Loucy (cell line): ENCODE data around the gene SLC7A9.

Experiments
- H2AFZ ChIP-seq: fragments of 200-600 bp; sonication (generic); 2 replicates; pipeline ENCODE4 v1.6.0; 2016; ENCODE audit warnings: antibody characterized with exemption, mild to moderate bottlenecking, low read length, moderate library complexity
- H3F3A ChIP-seq: fragments of 200-600 bp; 2 replicates; pipeline ENCODE4 v1.6.0; 2016; ENCODE audit warnings: antibody characterized with exemption, low read depth, mild to moderate bottlenecking
- H3K27me3 ChIP-seq: fragments of 200-600 bp; sonication (generic); 2 replicates; pipeline ENCODE4 v1.6.1; 2014; ENCODE audit warnings: low read length, mild to moderate bottlenecking; ENCODE audit not compliant: insufficient read depth, poor library complexity, severe bottlenecking
- H3K36me3 ChIP-seq: fragments of 200-600 bp; sonication (generic); 2 replicates; pipeline ENCODE4 v1.6.1; 2016; ENCODE audit warnings: low read length; ENCODE audit not compliant: insufficient read depth
- H3K4me1 ChIP-seq: fragments of 200-600 bp; sonication (generic); 2 replicates; pipeline ENCODE4 v1.5.1; 2014; ENCODE audit warnings: low read length, mild to moderate bottlenecking; ENCODE audit not compliant: insufficient read depth, poor library complexity, severe bottlenecking
- H3K4me2 ChIP-seq: fragments of 200-600 bp; sonication (generic); 2 replicates; pipeline ENCODE4 v1.6.0; 2014; ENCODE audit warnings: antibody characterized with exemption, low read length, low read depth, mild to moderate bottlenecking; ENCODE audit not compliant: poor library complexity, severe bottlenecking
- H3K4me3 ChIP-seq: fragments of 200-600 bp; sonication (generic); 2 replicates; pipeline ENCODE4 v1.5.1; 2014; ENCODE audit warnings: low read length, mild to moderate bottlenecking, mixed read lengths; ENCODE audit not compliant: poor library complexity, severe bottlenecking
- H3K79me2 ChIP-seq: fragments of 200-600 bp; sonication (generic); 2 replicates; pipeline ENCODE4 v1.6.1; 2014; ENCODE audit warnings: low read length; ENCODE audit not compliant: insufficient read depth
- H3K9ac ChIP-seq: fragments of 200-600 bp; sonication (generic); 2 replicates; pipeline ENCODE4 v1.6.0; 2014; ENCODE audit warnings: mild to moderate bottlenecking, low read depth, low read length, moderate library complexity; ENCODE audit not compliant: poor library complexity, severe bottlenecking
- H3K9me2 ChIP-seq: fragments of 200-600 bp; sonication (generic); replicated peaks from 2 replicates; pipeline ENCODE4 v1.6.1; 2016; ENCODE audit warnings: low read depth, low read length, mixed read lengths
- H3K9me3 ChIP-seq: fragments of 200-600 bp; sonication (generic); 2 replicates; pipeline ENCODE4 v1.6.1; 2014; ENCODE audit warnings: mild to moderate bottlenecking, antibody characterized with exemption, low read length, low read depth; ENCODE audit not compliant: insufficient read depth
- H4K20me1 ChIP-seq: fragments of 200-600 bp; sonication (generic); 2 replicates; pipeline ENCODE4 v1.6.0; 2014; ENCODE audit warnings: antibody characterized with exemption, low read length, mild to moderate bottlenecking; ENCODE audit not compliant: insufficient read depth, poor library complexity, severe bottlenecking
- CTCF ChIP-seq: fragments of 200-600 bp; sonication (generic); conservative IDR thresholded peaks from 2 replicates; pipeline ENCODE4 v1.5.1; 2014; ENCODE audit warnings: mild to moderate bottlenecking, antibody characterized with exemption, low read length
- EZH2phosphoT487 ChIP-seq: fragments of 200-600 bp; IDR thresholded peaks from 2 replicates; pipeline ENCODE4 v1.6.1; 2018; ENCODE audit warnings: antibody characterized with exemption, mild to moderate bottlenecking, moderate library complexity, borderline replicate concordance

The SLC7A9 gene

GRCh38 chr19:32828139-32828538, 41.4 kb downstream of the SLC7A9 start:
- Histone ChIP-seq H3K9me3 (no peaks in the 10 kb centered on the region), H3K9me2 (no peaks in the 10 kb centered on the region), H4K20me1 (no peaks in the 10 kb centered on the region), H3K27me3 (no peaks in the 10 kb centered on the region), H3K4me2 (no peak overlapping the region), H2AFZ (no peak overlapping the region), H3K4me3 (no peak overlapping the region), H3K4me1 (no peaks in the 10 kb centered on the region), H3K79me2 (no peaks in the 10 kb centered on the region), H3F3A (no peaks in the 10 kb centered on the region), H3K9ac (no peak overlapping the region), H3K36me3 (no peaks in the 10 kb centered on the region)
- TF ChIP-seq CTCF = no peak
- no peak for TF ChIP-seq EZH2phosphoT487

DNA sequence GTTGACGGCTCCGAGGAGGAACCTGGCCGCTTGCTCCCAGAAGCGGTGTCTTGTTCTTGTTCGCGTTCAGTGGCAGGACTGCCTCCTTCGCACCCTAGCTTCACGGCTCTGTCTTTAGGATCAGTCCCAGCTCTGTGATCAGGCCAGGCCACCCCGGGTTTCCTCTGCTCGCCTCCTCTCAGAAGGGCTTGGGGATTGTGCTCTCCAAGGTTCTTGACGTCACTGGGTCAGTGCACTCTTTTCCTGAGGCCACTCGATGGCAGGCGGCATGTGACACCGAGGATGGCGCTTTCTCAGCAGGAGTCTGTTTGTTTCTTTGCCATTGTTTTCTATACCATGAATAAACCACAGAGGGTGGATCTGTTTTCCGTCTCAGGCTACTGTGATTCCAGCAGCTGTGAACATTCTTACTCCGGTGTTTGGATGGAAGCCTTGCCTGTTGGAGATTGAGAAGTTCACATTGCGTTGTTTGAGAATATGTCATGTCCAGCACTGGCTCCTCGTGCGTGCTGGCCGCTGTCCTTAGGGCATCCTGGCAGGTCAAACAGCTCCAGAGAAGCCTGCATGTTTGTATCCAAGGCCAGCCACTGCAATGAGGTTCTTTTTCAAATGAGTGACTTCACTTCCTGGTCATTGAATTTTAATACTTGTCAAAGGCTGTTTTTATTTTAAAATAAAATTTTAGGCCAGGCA, 44.5 kb downstream of the SLC7A9 start:
- Histone ChIP-seq H4K20me1 (no peaks in the 10 kb centered on the region), H3F3A (no peaks in the 10 kb centered on the region), H3K9me3 (no peaks in the 10 kb centered on the region), H3K4me1 (no peaks in the 10 kb centered on the region), H3K4me2 (no peak overlapping the region), H3K9ac (no peak overlapping the region), H3K36me3 (no peaks in the 10 kb centered on the region), H2AFZ (no peak overlapping the region), H3K27me3 (no peaks in the 10 kb centered on the region), H3K79me2 (no peaks in the 10 kb centered on the region), H3K9me2 (no peaks in the 10 kb centered on the region), H3K4me3 (no peak overlapping the region)
- TF ChIP-seq EZH2phosphoT487 (no peak), CTCF (no peak)

- H3K79me2 ChIP-seq = no peaks in the 10 kb centered on the region
- H3K36me3 ChIP-seq = no peaks in the 10 kb centered on the region
- H3K4me3 ChIP-seq = no peak overlapping the region
- peaks cover 3% of the 10 kb centered on the region for H3K4me1 ChIP-seq
- no peak overlapping the region for H3K9ac ChIP-seq
- H3K4me2 ChIP-seq = no peak overlapping the region
- no peaks in the 10 kb centered on the region for H3K9me2 ChIP-seq
- H3K27me3 ChIP-seq = no peaks in the 10 kb centered on the region
- TF ChIP-seq CTCF (no peak), EZH2phosphoT487 (no peak)
- no peaks in the 10 kb centered on the region for H3K9me3 ChIP-seq
- no peaks in the 10 kb centered on the region for H4K20me1 ChIP-seq
- H3F3A ChIP-seq = no peaks in the 10 kb centered on the region
- H2AFZ ChIP-seq = no peak overlapping the region
These were observed 45.3 kb downstream of the SLC7A9 start for GRCh38 chr19:32824191-32824751.
